HCT116 (cell line): ENCODE data around the gene SLC43A3. TPM values are rescaled to one million over a fixed set of nuclear protein-coding genes. Genes with fewer than 3 reads are reported as not detected.

Source experiments
- ATAC-seq: fragments of 200-7000 bp; cut with Tn5 transposase; 2 replicates; pipeline ENCODE4 v1.9.1; 2020; ENCODE audit warnings: mild to moderate bottlenecking, moderate library complexity
- BruUV-seq: library from RNA; stranded (reverse); fragments of 400-500 nt; replicated peaks from 2 replicates; lab custom pipeline; 2021; lab: Mats Ljungman, UMichigan
- CTCF ChIA-PET: fragments of 300-600 bp; sonication (Branson Sonifier 250); formaldehyde crosslinking; loops from one replicate; lab custom pipeline; 2021; ENCODE audit warnings: antibody characterized with exemption; lab: Charles Lee
- POLR2A ChIA-PET: fragments of 300-600, 350-600 bp; sonication (Branson Sonifier 250); formaldehyde crosslinking; loops from one replicate; lab custom pipeline; 2021; ENCODE audit warnings: antibody characterized with exemption; lab: Charles Lee
- RAD21 ChIA-PET, 2 experiments: fragments of 300-600 bp; sonication (Branson Sonifier 250); formaldehyde crosslinking; loops; one replicate each; lab custom pipeline; 2023; ENCODE audit warnings: low total read pairs in 2 of 2; ENCODE audit not compliant: uncharacterized antibody in 2 of 2, unreplicated experiment in 2 of 2, low non-redundant PET in 1 of 2; lab: Charles Lee
- DNase-seq: peaks from one replicate; pipeline ENCODE4 v3.0.0-alpha.2; 2010; ENCODE audit warnings: low read depth, low spot score
- H2AFZ ChIP-seq: fragments of 200-600 bp; shearing (Covaris generic), sonication (generic); 2 replicates; pipeline ENCODE4 v1.6.1; 2017; ENCODE audit warnings: low read depth, mixed run types, mixed read lengths, antibody characterized with exemption, low read length; ENCODE audit not compliant: poor library complexity, severe bottlenecking
- H3K27ac ChIP-seq: 2 replicates; pipeline ENCODE4 v1.5.1; 2012; ENCODE audit warnings: low read depth, low read length
- H3K27me3 ChIP-seq: fragments of 200-600 bp; sonication (generic); 2 replicates; pipeline ENCODE4 v1.6.1; 2016; ENCODE audit warnings: mixed run types, low read length, mixed read lengths; ENCODE audit not compliant: insufficient read depth
- H3K36me3 ChIP-seq, 2 experiments: fragments of 200-500 bp in 1 of 2; fragments of 200-600 bp in 1 of 2; sonication (Bioruptor generic) in 1 of 2; sonication (generic) in 1 of 2; 2 replicates each; pipeline versions ENCODE4 v1.5.1 to v1.6.1; 2014 to 2016; ENCODE audit warnings: low read length in 2 of 2, inconsistent platforms in 1 of 2, mixed read lengths in 1 of 2, mixed run types in 1 of 2; ENCODE audit not compliant: insufficient read depth in 2 of 2, control insufficient read depth in 1 of 2
- H3K4me1 ChIP-seq, 2 experiments: fragments of 200-600 bp in 1 of 2; sonication (generic) in 1 of 2; 2 replicates each; pipeline versions ENCODE4 v1.5.1 to v1.6.1; 2012 to 2017; ENCODE audit warnings: low read length in 2 of 2, inconsistent platforms in 1 of 2, mild to moderate bottlenecking in 1 of 2, mixed read lengths in 1 of 2, mixed run types in 1 of 2, moderate library complexity in 1 of 2; ENCODE audit not compliant: insufficient read depth in 2 of 2, control insufficient read depth in 1 of 2
- H3K4me2 ChIP-seq: fragments of 200-600 bp; sonication (generic); 2 replicates; pipeline ENCODE4 v1.6.1; 2017; ENCODE audit warnings: mixed run types, low read length, mixed read lengths
- H3K4me3 ChIP-seq, 2 experiments: fragments of 200-600 bp in 1 of 2; sonication (generic) in 1 of 2; replicated peaks in 1 of 2; 2 replicates each; pipeline ENCODE4 v1.5.1; 2011 to 2016; ENCODE audit warnings: low read length in 2 of 2, control low read depth in 1 of 2, low read depth in 1 of 2, mild to moderate bottlenecking in 1 of 2, mixed read lengths in 1 of 2, mixed run types in 1 of 2
- H3K79me2 ChIP-seq: fragments of 200-600 bp; sonication (generic); 2 replicates; pipeline ENCODE4 v1.6.1; 2017; ENCODE audit warnings: mild to moderate bottlenecking, mixed run types, low read length, moderate library complexity, mixed read lengths; ENCODE audit not compliant: insufficient read depth
- H3K9ac ChIP-seq: fragments of 200-600 bp; sonication (generic); 2 replicates; pipeline ENCODE4 v1.6.1; 2016; ENCODE audit warnings: low read length, mixed read lengths
- H3K9me2 ChIP-seq: fragments of 200-600 bp; sonication (generic), shearing (Covaris generic); 2 replicates; pipeline ENCODE4 v1.6.1; 2017; ENCODE audit warnings: mixed run types, mild to moderate bottlenecking, moderate library complexity; ENCODE audit not compliant: insufficient read depth
- H3K9me3 ChIP-seq, 2 experiments: fragments of 200-500 bp in 1 of 2; fragments of 200-600 bp in 1 of 2; sonication (Bioruptor generic) in 1 of 2; sonication (generic) in 1 of 2; 2 replicates each; pipeline ENCODE4 v1.6.1; 2014 to 2017; ENCODE audit warnings: low read length in 2 of 2, mixed read lengths in 2 of 2, inconsistent platforms in 1 of 2, low read depth in 1 of 2, mild to moderate bottlenecking in 1 of 2, mixed run types in 1 of 2, moderate library complexity in 1 of 2; ENCODE audit not compliant: control insufficient read depth in 1 of 2, insufficient read depth in 1 of 2
- H4K20me1 ChIP-seq: fragments of 200-600 bp; sonication (generic), shearing (Covaris generic); 2 replicates; pipeline ENCODE4 v1.6.1; 2017; ENCODE audit warnings: mixed run types, mild to moderate bottlenecking, moderate library complexity; ENCODE audit not compliant: insufficient read depth
- FOSL1 ChIP-seq: IDR thresholded peaks from 2 replicates; pipeline ENCODE4 v1.6.1; 2012; ENCODE audit warnings: low read depth
- JUND ChIP-seq: IDR thresholded peaks from 2 replicates; pipeline ENCODE4 v1.6.1; 2012
- POLR2A ChIP-seq: IDR thresholded peaks from 2 replicates; pipeline ENCODE4 v1.7.0; 2011; ENCODE audit warnings: borderline replicate concordance; ENCODE audit not compliant: insufficient read depth, insufficient read length; ENCODE audit errors: extremely low read depth
- RAD21 ChIP-seq: IDR thresholded peaks from 2 replicates; pipeline ENCODE4 v1.6.1; 2012; ENCODE audit warnings: low read depth, mild to moderate bottlenecking
- SP1 ChIP-seq: IDR thresholded peaks from 2 replicates; pipeline ENCODE4 v1.6.1; 2012; ENCODE audit warnings: low read depth
- SRF ChIP-seq: IDR thresholded peaks from 2 replicates; pipeline ENCODE4 v1.6.1; 2012; ENCODE audit warnings: low read depth
- TCF7L2 ChIP-seq: IDR thresholded peaks from 2 replicates; pipeline ENCODE4 v1.7.0; 2011; ENCODE audit warnings: borderline replicate concordance, inconsistent platforms; ENCODE audit not compliant: insufficient read depth, insufficient read length; ENCODE audit errors: extremely low read depth
- YY1 ChIP-seq: IDR thresholded peaks from 2 replicates; pipeline ENCODE4 v1.6.1; 2011; ENCODE audit warnings: low read length, low read depth, moderate library complexity, mild to moderate bottlenecking; ENCODE audit not compliant: insufficient replicate concordance; ENCODE audit errors: extremely low read depth
- ZFX ChIP-seq: fragments of 450-650 bp; IDR thresholded peaks from 2 replicates; pipeline ENCODE4 v1.6.1; 2017
- intact Hi-C: fragments of 100-400 bp; cut with micrococcal nuclease; formaldehyde crosslinking; loops from 2 replicates; pipeline ENCODE4 v1.10.0; 2022
- total RNA-seq: library from RNA; stranded (reverse); gene quantifications from one replicate; pipeline ENCODE4 v1.2.1, GENCODE V29; 2021; ENCODE audit not compliant: unreplicated experiment
- TF ChIP-seq, protein P1 (sequence below): IDR thresholded peaks from 2 replicates; pipeline ENCODE4 v1.6.1; 2012
- TF ChIP-seq, protein P2 (sequence below): IDR thresholded peaks from 2 replicates; pipeline ENCODE4 v1.6.1; 2012

Gene SLC43A3
- total RNA-seq, 1 experiment from 2014 or later, result 36.9 TPM

DNA sequence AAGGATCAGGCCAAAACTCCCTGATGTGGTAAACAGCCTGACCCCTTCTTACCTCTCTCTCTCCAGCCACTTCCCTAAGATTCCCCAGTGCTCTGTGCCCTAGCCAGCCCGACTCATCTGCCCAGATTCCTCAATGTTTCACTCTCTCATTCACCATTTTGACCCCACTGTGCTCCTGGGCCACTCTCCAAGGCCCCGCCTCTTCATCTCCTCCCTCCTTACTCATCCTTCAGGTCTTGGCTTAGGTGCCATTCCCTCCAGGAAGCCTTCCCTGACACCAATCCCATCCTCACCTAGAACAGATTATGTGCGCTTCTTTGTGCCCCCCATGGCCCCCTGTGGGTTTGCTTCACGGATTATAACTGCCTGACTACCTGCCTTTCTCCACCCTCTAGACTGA lies 13.2 kb downstream of the SLC43A3 start:
- peaks cover 0 to 4% of the 10 kb centered on the region in 2 experiments; a peak in 2 of 4 replicates for H3K36me3 ChIP-seq
- ChIA-PET RAD21 (no interaction called here), CTCF (no interaction called here), POLR2A (no interaction called here)
- intact Hi-C loops, result no loop called here
- H3K27ac ChIP-seq, result no peak overlapping the region
- no peak for ATAC-seq
- H3K79me2 ChIP-seq, result no peaks in the 10 kb centered on the region
- no peak for TF ChIP-seq FOSL1
- no peak overlapping the region for H3K4me3 ChIP-seq
- H3K9ac ChIP-seq, result no peak overlapping the region
- H3K27me3 ChIP-seq, result no peaks in the 10 kb centered on the region
- BruUV-seq, result no TSS peak
- DNase-seq, result no peak
- no peak overlapping the region for H2AFZ ChIP-seq
- H4K20me1 ChIP-seq, result no peaks in the 10 kb centered on the region
- H3K9me2 ChIP-seq, result no peaks in the 10 kb centered on the region
- H3K4me2 ChIP-seq, result no peak overlapping the region
- peaks cover 0 to 4% of the 10 kb centered on the region in 2 experiments; a peak in 1 of 4 replicates for H3K4me1 ChIP-seq
- no peaks in the 10 kb centered on the region for H3K9me3 ChIP-seq

DNA sequence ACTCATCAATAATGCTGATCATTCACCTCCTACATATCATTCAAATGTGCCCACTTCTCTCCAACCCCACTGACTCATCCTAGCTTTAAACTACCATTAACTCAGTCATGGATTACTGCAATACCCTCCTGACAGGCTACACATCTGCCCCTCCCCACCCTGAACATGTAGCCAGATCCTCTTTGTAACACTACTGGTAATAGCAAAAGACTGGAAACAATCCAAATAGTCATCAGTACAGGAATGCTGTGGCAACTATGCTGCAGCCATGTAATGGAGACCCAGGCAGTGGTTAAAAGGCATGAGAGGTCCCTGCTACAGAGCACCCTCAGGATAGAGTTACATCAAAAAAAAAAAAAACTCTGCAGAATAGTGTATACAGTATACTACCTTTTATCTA lies 16.6 kb downstream of the SLC43A3 start:
- H3K9me3 ChIP-seq, result no peaks in the 10 kb centered on the region
- peaks cover 0 to 4% of the 10 kb centered on the region in 2 experiments; a peak in 1 of 4 replicates for H3K4me1 ChIP-seq
- DNase-seq, result no peak
- H3K9me2 ChIP-seq, result no peaks in the 10 kb centered on the region
- no peaks in the 10 kb centered on the region for H3K27me3 ChIP-seq
- ChIA-PET CTCF (no interaction called here), POLR2A (no interaction called here), RAD21 (no interaction called here)
- ATAC-seq, result no peak
- H3K4me3 ChIP-seq, result no peak overlapping the region
- no TSS peak for BruUV-seq
- no peak overlapping the region for H2AFZ ChIP-seq
- no peaks in the 10 kb centered on the region for H4K20me1 ChIP-seq
- no peaks in the 10 kb centered on the region; a peak in 1 of 4 replicates for H3K36me3 ChIP-seq
- no peak overlapping the region for H3K27ac ChIP-seq
- no peak for TF ChIP-seq POLR2A
- TF ChIP-seq JUND, result no peak
- TF ChIP-seq, protein P1, sequence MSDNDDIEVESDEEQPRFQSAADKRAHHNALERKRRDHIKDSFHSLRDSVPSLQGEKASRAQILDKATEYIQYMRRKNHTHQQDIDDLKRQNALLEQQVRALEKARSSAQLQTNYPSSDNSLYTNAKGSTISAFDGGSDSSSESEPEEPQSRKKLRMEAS, result no peak
- no peak for TF ChIP-seq SRF
- no peak for TF ChIP-seq ZFX
- TF ChIP-seq YY1, result no peak
- TF ChIP-seq SP1, result no peak
- TF ChIP-seq RAD21, result no peak
- TF ChIP-seq, protein P2, sequence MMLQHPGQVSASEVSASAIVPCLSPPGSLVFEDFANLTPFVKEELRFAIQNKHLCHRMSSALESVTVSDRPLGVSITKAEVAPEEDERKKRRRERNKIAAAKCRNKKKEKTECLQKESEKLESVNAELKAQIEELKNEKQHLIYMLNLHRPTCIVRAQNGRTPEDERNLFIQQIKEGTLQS, result no peak
- no peak for TF ChIP-seq TCF7L2
- TF ChIP-seq, all 23 proteins: peak for 0
- no peak overlapping the region for H3K9ac ChIP-seq
- H3K4me2 ChIP-seq, result no peak overlapping the region
- intact Hi-C loops, result no loop called here
- no peaks in the 10 kb centered on the region for H3K79me2 ChIP-seq
